Fibroblast of lung (primary cell): Measurements from ENCODE around the gene PEX16.

Experiments
- EZH2 ChIP-seq: IDR thresholded peaks from 2 replicates; pipeline ENCODE4 v1.5.1; 2012; ENCODE audit warnings: low read length, control low read depth, mild to moderate bottlenecking; ENCODE audit errors: missing control alignments
- TF ChIP-seq, protein P1 (sequence below), 2 donors: IDR thresholded peaks in 1 of 2; conservative IDR thresholded peaks in 1 of 2; 1 replicate in 1 of 2; 2 replicates in 1 of 2; pipeline ENCODE4 v1.5.1; 2011 to 2012; ENCODE audit warnings: low read length in 2 of 2, control low read depth in 1 of 2, inconsistent platforms in 1 of 2, low read depth in 1 of 2, mild to moderate bottlenecking in 1 of 2

DNA sequence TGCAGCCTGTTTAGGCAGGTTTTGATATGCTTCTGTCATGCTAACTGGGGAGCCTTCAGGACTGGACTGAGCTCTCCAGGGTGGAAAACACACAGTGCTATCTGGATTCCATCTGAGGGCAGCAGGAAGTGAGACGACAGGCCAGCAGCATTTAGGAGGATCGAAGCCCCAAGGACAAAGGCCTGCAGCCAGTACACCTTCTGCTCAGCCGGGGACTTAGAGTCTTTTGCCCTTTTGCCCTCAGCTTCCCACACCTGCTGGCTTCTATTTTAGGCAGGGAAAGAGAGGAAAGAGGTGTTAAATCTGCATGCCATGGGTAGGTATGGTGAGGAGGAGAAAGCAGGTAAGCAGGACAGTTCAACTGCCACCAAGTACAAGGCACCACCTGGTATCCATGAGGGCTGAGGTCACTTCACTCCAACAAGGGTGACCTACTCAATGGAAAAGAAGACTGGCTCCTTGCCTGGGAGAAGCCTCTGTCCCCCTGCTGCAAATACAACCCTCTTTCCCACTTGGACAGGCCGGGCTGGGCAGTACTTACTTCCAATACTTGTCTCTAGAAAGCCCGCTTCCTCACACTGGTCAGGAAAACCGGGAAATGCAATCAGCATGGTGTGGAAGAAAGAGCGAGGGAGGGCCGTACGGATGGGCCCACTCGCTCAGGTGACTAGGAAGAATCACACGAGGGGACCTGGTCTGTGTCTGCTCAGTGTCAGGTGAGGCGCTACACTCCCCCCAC, 17.1 kb upstream of the PEX16 start:
- TF ChIP-seq, protein P1, sequence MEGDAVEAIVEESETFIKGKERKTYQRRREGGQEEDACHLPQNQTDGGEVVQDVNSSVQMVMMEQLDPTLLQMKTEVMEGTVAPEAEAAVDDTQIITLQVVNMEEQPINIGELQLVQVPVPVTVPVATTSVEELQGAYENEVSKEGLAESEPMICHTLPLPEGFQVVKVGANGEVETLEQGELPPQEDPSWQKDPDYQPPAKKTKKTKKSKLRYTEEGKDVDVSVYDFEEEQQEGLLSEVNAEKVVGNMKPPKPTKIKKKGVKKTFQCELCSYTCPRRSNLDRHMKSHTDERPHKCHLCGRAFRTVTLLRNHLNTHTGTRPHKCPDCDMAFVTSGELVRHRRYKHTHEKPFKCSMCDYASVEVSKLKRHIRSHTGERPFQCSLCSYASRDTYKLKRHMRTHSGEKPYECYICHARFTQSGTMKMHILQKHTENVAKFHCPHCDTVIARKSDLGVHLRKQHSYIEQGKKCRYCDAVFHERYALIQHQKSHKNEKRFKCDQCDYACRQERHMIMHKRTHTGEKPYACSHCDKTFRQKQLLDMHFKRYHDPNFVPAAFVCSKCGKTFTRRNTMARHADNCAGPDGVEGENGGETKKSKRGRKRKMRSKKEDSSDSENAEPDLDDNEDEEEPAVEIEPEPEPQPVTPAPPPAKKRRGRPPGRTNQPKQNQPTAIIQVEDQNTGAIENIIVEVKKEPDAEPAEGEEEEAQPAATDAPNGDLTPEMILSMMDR (conservative IDR thresholded peaks at IDR 0.05 in 1 of 2, IDR thresholded peaks at IDR 0.05 in 1 of 2; ENCODE audit: low read depth in 1 of 2, low read length in 2 of 2): no peak
- no peak for TF ChIP-seq EZH2
